K562 treated with DMSO at 1 percent for 4 hours (cell line): ENCODE data around the gene RAVER1. TPM values are rescaled to one million over a fixed set of nuclear protein-coding genes. Genes with fewer than 3 reads are reported as not detected.

Experiments
- total RNA-seq: library from RNA; unstranded; fragments of 300-600 nt; gene quantifications from 2 replicates; pipeline ENCODE4 v1.2.3, GENCODE V29; 2022; ENCODE audit not compliant: insufficient read depth

Gene RAVER1, protein sequence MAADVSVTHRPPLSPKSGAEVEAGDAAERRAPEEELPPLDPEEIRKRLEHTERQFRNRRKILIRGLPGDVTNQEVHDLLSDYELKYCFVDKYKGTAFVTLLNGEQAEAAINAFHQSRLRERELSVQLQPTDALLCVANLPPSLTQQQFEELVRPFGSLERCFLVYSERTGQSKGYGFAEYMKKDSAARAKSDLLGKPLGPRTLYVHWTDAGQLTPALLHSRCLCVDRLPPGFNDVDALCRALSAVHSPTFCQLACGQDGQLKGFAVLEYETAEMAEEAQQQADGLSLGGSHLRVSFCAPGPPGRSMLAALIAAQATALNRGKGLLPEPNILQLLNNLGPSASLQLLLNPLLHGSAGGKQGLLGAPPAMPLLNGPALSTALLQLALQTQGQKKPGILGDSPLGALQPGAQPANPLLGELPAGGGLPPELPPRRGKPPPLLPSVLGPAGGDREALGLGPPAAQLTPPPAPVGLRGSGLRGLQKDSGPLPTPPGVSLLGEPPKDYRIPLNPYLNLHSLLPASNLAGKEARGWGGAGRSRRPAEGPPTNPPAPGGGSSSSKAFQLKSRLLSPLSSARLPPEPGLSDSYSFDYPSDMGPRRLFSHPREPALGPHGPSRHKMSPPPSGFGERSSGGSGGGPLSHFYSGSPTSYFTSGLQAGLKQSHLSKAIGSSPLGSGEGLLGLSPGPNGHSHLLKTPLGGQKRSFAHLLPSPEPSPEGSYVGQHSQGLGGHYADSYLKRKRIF
- total RNA-seq = 60.1 and 84.3 TPM in 2 replicates

DNA sequence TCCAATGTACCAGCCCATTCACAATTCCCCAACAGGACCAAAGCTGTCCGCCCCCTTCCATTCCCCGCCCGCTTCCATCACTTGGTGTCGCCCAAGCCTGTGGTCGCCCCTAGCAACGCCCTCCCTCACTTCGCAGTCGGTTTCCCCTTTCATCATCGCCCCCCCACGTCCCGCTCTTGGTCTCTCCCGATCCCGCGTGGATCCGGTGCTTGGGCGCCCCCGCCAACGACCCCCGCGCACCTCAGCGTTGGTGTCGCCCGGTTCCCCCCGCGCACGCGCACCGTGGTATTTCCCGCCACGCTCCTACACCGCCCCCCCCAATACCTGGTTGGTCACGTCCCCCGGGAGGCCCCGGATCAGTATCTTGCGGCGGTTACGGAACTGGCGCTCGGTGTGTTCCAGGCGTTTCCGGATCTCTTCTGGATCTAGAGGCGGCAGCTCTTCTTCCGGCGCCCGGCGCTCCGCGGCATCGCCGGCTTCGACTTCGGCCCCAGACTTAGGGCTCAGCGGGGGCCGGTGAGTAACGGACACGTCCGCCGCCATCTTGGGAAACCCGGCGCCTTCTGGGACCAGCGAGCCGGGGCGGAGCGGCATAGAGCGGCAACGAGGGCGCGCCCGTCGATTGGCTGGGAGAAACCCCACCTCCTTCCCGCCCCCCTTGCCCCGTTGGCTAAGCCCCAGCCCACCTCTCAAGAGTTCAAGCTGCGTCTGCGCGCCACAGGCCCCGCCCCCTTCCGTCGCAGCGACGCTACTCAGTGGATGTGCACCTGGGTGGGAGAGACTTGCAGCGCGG lies at the start of gene RAVER1:
TSS of gene RAVER1 (minus strand) at position 565 of the 793 bp plus-strand sequence. CDS start at position 543, 22 bp downstream.

DNA sequence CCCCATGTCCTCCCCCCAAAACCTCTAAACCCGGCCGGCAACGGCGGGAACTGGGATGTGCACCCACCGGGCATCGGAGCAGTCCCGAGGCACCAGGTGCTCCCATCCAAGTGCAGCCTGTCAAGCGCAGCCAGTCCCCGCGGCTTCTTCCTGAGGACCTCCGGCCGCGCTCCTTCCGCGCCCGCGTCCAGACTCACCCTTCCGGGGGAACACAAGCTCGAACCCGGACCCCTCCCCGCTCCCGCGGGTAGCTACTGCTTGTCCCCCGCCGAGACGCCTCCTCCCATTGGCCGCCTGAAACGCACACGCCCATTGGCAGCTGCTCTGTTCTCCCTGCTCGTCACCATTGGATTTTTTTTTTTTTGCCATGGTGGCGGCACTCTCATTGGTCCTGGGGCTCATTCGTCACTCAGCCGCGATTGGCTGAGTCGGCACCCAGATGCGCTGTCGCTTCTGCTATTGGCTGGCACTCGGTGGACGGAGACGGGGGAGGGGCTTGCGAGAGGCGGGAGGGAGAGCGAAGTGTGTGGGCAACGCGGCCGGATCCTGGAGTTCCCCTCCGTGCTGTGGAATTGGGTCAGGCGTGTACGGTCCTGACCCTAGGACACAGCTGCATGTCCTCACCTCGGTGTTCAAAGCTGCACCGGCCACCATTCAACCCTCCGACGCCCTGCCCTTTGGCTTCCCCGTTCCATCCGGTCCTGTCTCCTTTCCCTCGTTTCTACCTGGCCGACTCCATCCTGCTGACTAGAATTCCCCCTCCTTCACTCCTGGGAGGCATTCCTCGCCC lies 47.2 kb upstream of the RAVER1 start, which contains the start of gene TYK2:
TSS of gene TYK2 (minus strand) at position 260 of the 790 bp plus-strand sequence. CDS start 2,166 bp downstream, outside the sequence.

DNA sequence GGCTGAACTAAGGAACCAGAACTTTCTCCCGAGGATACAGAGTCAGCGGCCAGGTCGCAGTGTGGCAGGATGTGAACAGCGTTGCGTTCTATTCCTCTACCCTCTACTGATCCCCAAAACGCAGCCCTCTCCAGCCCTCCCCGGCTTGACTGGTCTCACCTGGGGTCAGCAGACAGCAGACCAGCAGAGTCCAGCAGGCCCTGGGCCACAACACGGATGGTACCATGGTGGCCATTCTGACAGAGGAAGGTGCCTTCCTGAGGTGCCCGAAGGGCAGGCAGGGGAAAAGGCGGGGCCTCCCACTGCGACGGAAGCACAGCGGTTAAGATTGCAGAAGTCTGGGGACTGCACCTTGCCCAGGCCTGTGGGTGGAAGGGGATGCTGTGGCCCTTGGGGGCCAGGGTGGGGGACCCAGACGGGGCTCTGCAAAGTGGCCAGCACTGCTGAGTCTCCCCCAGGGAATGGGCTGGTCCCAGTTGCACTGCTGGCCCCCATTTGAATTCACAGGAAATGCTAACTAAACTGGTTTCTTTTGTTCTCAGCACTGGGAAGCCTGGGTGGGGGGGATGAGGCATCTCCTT lies 6.1 kb upstream of the RAVER1 start, which contains the start of gene ICAM3:
TSS of gene ICAM3 (minus strand) at position 245 of the 581 bp plus-strand sequence. CDS start at position 235, 10 bp downstream.

DNA sequence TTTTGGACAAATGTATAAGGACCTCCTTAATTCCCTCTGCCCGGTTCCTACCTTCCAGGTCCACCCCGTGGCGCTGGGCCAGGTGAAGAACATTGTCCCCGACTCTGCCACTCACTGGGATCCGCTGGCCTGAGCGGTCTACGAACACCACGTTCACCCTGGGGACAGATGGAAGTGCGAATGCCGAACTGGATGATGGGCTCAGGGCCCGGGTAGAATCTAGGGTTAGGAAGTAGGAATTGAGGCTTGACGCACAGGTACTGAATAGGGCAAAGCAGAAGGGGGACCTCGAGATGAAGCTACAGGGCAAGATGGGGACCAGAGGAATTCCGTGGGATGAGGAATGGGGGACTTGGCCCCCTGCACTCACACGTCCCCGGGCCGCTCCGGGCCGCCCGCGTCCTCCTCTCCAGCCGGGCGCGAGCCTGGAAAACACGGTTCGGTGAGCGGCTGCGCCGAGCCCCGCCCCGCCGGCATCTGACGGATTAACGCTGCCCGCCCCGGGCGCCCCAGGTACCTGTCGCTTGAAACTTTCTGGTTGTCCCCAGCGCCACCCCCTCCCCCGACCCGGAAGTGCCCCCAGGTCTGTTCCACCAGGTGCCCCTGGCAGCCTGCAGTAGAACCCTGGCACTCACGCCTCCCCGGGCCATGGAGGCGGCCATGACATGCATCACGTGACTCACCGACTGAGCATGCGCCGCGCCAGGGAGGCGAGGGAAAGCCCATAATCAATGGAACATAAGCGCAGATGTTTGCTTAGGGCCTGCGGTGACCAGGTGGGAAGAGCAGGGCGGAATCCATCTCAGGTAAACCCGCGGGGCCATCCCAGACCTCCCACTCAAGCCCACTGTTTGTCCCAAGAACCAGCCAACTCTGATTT lies 17.8 kb downstream of the RAVER1 start, which contains the start of gene FDX2:
TSS of gene FDX2 (minus strand) at position 681 of the 880 bp plus-strand sequence. CDS start at position 662, 19 bp downstream.

DNA sequence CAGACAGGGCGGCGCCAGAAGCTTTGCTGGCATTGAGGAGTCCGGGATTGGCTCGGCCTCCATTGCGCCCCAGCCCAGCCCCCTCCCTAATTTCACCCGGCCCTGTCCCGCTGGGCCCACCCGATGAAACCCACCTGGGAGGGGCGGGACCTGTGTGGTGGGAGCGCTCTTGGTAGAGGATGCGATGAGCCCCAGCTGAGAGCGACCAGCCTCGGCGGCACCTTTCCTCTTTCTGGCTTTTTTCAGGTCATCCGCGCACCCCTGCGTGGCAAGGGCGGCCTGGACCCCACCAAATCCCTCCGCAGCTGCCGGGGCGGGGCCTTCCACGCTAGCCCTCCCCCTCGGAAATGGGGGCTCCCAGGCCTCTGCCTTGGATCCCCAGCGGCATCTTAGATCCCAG lies 23.9 kb downstream of the RAVER1 start, which contains the start of gene ZGLP1:
TSS of gene ZGLP1 (minus strand) at position 393 of the 400 bp plus-strand sequence.

DNA sequence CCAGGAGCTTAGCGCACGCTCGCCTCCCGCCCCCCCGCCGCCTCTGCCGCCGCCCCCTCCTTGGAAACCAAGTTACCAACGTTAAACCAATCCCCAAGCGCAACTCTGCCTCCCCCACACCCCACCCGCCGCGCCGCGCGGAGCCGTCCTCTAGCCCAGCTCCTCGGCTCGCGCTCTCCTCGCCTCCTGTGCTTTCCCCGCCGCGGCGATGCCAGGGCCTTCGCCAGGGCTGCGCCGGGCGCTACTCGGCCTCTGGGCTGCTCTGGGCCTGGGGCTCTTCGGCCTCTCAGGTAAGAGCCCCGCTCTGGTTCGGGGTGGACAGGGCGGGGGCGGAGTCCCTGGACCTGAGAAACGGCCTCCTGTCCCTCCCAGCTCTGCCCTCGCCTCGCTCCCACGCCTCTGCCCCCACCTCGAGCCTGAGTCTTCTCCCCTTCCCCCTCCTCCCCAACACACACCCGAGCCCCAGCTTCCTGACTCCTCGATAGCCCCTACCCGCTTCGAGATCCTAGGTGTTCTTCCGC lies 43.4 kb downstream of the RAVER1 start, which contains the start of gene ICAM5:
TSS of gene ICAM5 (plus strand) at position 117 of the 521 bp plus-strand sequence. CDS start at position 209, 92 bp downstream.

DNA sequence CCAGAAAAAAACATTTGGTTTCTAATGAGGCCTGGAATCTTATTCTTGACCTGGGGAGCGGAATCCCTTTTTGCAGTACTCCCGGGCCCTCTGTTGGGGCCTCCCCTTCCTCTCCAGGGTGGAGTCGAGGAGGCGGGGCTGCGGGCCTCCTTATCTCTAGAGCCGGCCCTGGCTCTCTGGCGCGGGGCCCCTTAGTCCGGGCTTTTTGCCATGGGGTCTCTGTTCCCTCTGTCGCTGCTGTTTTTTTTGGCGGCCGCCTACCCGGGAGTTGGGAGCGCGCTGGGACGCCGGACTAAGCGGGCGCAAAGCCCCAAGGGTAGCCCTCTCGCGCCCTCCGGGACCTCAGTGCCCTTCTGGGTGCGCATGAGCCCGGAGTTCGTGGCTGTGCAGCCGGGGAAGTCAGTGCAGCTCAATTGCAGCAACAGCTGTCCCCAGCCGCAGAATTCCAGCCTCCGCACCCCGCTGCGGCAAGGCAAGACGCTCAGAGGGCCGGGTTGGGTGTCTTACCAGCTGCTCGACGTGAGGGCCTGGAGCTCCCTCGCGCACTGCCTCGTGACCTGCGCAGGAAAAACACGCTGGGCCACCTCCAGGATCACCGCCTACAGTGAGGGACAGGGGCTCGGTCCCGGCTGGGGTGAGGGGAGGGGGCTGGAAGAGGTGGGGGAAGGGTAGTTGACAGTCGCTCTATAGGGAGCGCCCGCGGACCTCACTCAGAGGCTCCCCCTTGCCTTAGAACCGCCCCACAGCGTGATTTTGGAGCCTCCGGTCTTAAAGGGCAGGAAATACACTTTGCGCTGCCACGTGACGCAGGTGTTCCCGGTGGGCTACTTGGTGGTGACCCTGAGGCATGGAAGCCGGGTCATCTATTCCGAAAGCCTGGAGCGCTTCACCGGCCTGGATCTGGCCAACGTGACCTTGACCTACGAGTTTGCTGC lies 46.3 kb downstream of the RAVER1 start, which contains the start of gene ICAM4:
TSS of gene ICAM4 (plus strand) at position 153 of the 935 bp plus-strand sequence. CDS start at position 211, 58 bp downstream.

DNA sequence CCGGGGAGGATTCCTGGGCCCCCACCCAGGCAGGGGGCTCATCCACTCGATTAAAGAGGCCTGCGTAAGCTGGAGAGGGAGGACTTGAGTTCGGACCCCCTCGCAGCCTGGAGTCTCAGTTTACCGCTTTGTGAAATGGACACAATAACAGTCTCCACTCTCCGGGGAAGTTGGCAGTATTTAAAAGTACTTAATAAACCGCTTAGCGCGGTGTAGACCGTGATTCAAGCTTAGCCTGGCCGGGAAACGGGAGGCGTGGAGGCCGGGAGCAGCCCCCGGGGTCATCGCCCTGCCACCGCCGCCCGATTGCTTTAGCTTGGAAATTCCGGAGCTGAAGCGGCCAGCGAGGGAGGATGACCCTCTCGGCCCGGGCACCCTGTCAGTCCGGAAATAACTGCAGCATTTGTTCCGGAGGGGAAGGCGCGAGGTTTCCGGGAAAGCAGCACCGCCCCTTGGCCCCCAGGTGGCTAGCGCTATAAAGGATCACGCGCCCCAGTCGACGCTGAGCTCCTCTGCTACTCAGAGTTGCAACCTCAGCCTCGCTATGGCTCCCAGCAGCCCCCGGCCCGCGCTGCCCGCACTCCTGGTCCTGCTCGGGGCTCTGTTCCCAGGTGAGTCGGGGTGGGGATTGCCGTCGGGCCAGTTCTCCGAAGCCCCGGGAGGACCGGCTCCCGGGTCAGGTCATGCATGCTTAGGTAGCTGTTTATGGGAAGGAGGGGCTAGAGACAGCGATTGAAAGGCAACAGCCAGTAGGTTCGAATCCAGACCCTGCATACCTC lies 62.5 kb downstream of the RAVER1 start, which contains the start of gene ICAM1:
TSS of gene ICAM1 (plus strand) at position 505 of the 779 bp plus-strand sequence. CDS start at position 545, 40 bp downstream.

Other genes with a start within 250 kb of the RAVER1 start
- gene SHFL, start 247.2 kb downstream of the RAVER1 start, total RNA-seq = 19.4 and 25.1 TPM in 2 replicates
- 0.76 TPM in 1 of 2 replicates, not detected in the other for gene ANGPTL6, start 230.9 kb downstream of the RAVER1 start, total RNA-seq
- 22.8 and 35.9 TPM in 2 replicates for gene PPAN, start 227.2 kb downstream of the RAVER1 start, total RNA-seq
- gene P2RY11, start 221.8 kb downstream of the RAVER1 start, total RNA-seq = 10.7 and 16.4 TPM in 2 replicates
- gene EIF3G, start 213.6 kb downstream of the RAVER1 start, total RNA-seq = 345 and 378 TPM in 2 replicates
- 140 and 183 TPM in 2 replicates for gene DNMT1, start 138.6 kb downstream of the RAVER1 start, total RNA-seq
- gene S1PR2, start 102.2 kb downstream of the RAVER1 start, total RNA-seq = 1.7 and 1.9 TPM in 2 replicates
- gene MRPL4, start 81.3 kb downstream of the RAVER1 start, total RNA-seq = 128 and 153 TPM in 2 replicates
- 42.4 and 49.5 TPM in 2 replicates for gene ICAM1, start 62.4 kb downstream of the RAVER1 start, total RNA-seq
- gene ICAM4, start 46.6 kb downstream of the RAVER1 start, total RNA-seq = 87.1 and 92.6 TPM in 2 replicates
- 37.0 and 39.1 TPM in 2 replicates for gene ICAM5, start 43.6 kb downstream of the RAVER1 start, total RNA-seq
- gene ZGLP1, start 23.7 kb downstream of the RAVER1 start, total RNA-seq = 6.8 and 13.6 TPM in 2 replicates
- 27.8 and 42.6 TPM in 2 replicates for gene FDX2, start 17.5 kb downstream of the RAVER1 start, total RNA-seq
- 8.1 and 15.6 TPM in 2 replicates for gene ICAM3, start 6.1 kb upstream of the RAVER1 start, total RNA-seq
- gene TYK2, start 47.0 kb upstream of the RAVER1 start, total RNA-seq = 128 and 144 TPM in 2 replicates
- 266 and 284 TPM in 2 replicates for gene CDC37, start 70.0 kb upstream of the RAVER1 start, total RNA-seq
- gene PDE4A, start 87.0 kb upstream of the RAVER1 start, total RNA-seq = 8.9 and 20.3 TPM in 2 replicates
- 50.6 and 59.5 TPM in 2 replicates for gene KEAP1, start 169.8 kb upstream of the RAVER1 start, total RNA-seq
- not detected in 2 replicates for gene S1PR5, start 183.9 kb upstream of the RAVER1 start, total RNA-seq
- gene ATG4D, start 210.4 kb upstream of the RAVER1 start, total RNA-seq = 64.0 and 67.0 TPM in 2 replicates
- gene KRI1, start 232.5 kb upstream of the RAVER1 start, total RNA-seq = 31.8 and 31.9 TPM in 2 replicates
- gene CDKN2D, start 235.4 kb upstream of the RAVER1 start, total RNA-seq = 38.7 and 39.7 TPM in 2 replicates